Small intestine (tissue), 7 donors: Measurements from ENCODE around the gene RELN. TPM values are rescaled to one million over a fixed set of nuclear protein-coding genes. Genes with fewer than 3 reads are reported as not detected.
"Not testable (repeated sequence)": the region's sequence is repeated elsewhere in the genome, so short reads cannot be mapped to it uniquely, and the experiment has no call there.

ENCODE experiments used
- DNase-seq, 2 donors: peaks; one replicate each; pipeline versions ENCODE4 v3.0.0 to v3.0.0-alpha.2; 2013
- FAIRE-seq: peaks from 2 replicates; lab custom pipeline; 2012; peaks lifted over from hg19 to GRCh38; lab: Jason Lieb, UNC
- H3K27ac ChIP-seq, 3 donors: one replicate each; pipeline ENCODE4 v1.5.1; 2013; ENCODE audit warnings: low read length in 2 of 3, mild to moderate bottlenecking in 2 of 3, control low read depth in 1 of 3, inconsistent platforms in 1 of 3, low read depth in 1 of 3, moderate library complexity in 1 of 3
- H3K27me3 ChIP-seq, 3 donors: one replicate each; pipeline ENCODE4 v1.6.1; 2013; ENCODE audit warnings: low read length in 3 of 3, inconsistent platforms in 1 of 3; ENCODE audit not compliant: control insufficient read depth in 3 of 3, insufficient read depth in 3 of 3
- H3K36me3 ChIP-seq, 3 donors: one replicate each; pipeline ENCODE4 v1.6.1; 2013; ENCODE audit warnings: low read length in 3 of 3, inconsistent platforms in 1 of 3, low read depth in 1 of 3, mild to moderate bottlenecking in 1 of 3, moderate library complexity in 1 of 3; ENCODE audit not compliant: control insufficient read depth in 3 of 3, insufficient read depth in 2 of 3
- H3K4me1 ChIP-seq, 3 donors: one replicate each; pipeline ENCODE4 v1.6.1; 2013; ENCODE audit warnings: low read length in 2 of 3, inconsistent platforms in 1 of 3, low read depth in 1 of 3, mild to moderate bottlenecking in 1 of 3, moderate library complexity in 1 of 3; ENCODE audit not compliant: control insufficient read depth in 3 of 3, insufficient read depth in 2 of 3
- H3K4me3 ChIP-seq, 3 donors: one replicate each; pipeline ENCODE4 v1.5.1; 2013; ENCODE audit warnings: low read length in 3 of 3, control low read depth in 1 of 3, inconsistent platforms in 1 of 3, low read depth in 1 of 3, mild to moderate bottlenecking in 1 of 3, moderate library complexity in 1 of 3
- H3K9me3 ChIP-seq, 2 donors: one replicate each; pipeline ENCODE4 v1.6.1; 2013; ENCODE audit warnings: low read depth in 1 of 2, low read length in 1 of 2; ENCODE audit not compliant: control insufficient read depth in 2 of 2, insufficient read depth in 1 of 2
- WGBS, 3 donors: extraction: QIAGEN DNeasy Blood & Tissue Kit; methylation state at CpG; one replicate each; pipeline ENCODE4 v1.1.7; 2013; 5-methylcytosine and 5-hydroxymethylcytosine counted together
- polyA plus RNA-seq, 4 donors: library from polyadenylated mRNA; stranded (reverse) in 3 of 4; unstranded in 1 of 4; fragments of 200-250 nt in 3 of 4; fragments of 120-200 nt in 1 of 4; gene quantifications; one replicate each; pipeline versions ENCODE4 v1.2.1 to v1.2.3, GENCODE V29; 2013
- donor health status: healthy with polysubstance abuse.
- donor health status: control.
- donor health status: control.
- donor health status: Bipolar disorder and iron deficiency.
- donor health status: healthy.

RELN gene
- polyA plus RNA-seq, 4 donors, result 3.4 to 8.1 TPM; not detected in 2

- no peak overlapping the region for H3K27ac ChIP-seq
- no peaks in the 10 kb centered on the region for H3K9me3 ChIP-seq
- 85 to 92% (median 86%) methylated on average over 1 of the region's 1 CpG for WGBS, 3 donors
- H3K4me3 ChIP-seq, result no peak overlapping the region
- DNase-seq (no peak), FAIRE-seq (no peak)
- no peaks in the 10 kb centered on the region for H3K36me3 ChIP-seq
- no peaks in the 10 kb centered on the region for H3K27me3 ChIP-seq
- no peaks in the 10 kb centered on the region for H3K4me1 ChIP-seq
Observed at GRCh38 chr7:103823084-103823483, 166.4 kb downstream of the RELN start.

- H3K9me3 ChIP-seq, result no peaks in the 10 kb centered on the region
- FAIRE-seq (no peak), DNase-seq (no peak)
- no peak overlapping the region for H3K4me3 ChIP-seq
- no peaks in the 10 kb centered on the region for H3K27me3 ChIP-seq
- WGBS, 3 donors, result 59 to 73% (median 72%) methylated on average over 2 of the region's 2 CpGs
- no peaks in the 10 kb centered on the region for H3K36me3 ChIP-seq
- no peak overlapping the region for H3K27ac ChIP-seq
- no peaks in the 10 kb centered on the region for H3K4me1 ChIP-seq
Observed at GRCh38 chr7:103821092-103821491, 168.4 kb downstream of the RELN start.

GRCh38 chr7:103815972-103816371 is 173.5 kb downstream of the RELN start:
- H3K36me3 ChIP-seq, H3K9me3 ChIP-seq, FAIRE-seq, H3K4me1 ChIP-seq, DNase-seq, H3K27me3 ChIP-seq, H3K27ac ChIP-seq, H3K4me3 ChIP-seq: not testable (repeated sequence)
- WGBS, 3 donors, result 65 to 82% (median 81%) methylated on average over 5 of the region's 5 CpGs

GRCh38 chr7:103813970-103814369 is 175.5 kb downstream of the RELN start:
- no peak overlapping the region for H3K4me3 ChIP-seq
- no peaks in the 10 kb centered on the region for H3K36me3 ChIP-seq
- no peak overlapping the region for H3K27ac ChIP-seq
- H3K9me3 ChIP-seq, result peaks cover 0 to 3% of the 10 kb centered on the region in 2 donors
- WGBS, 3 donors, result 78 to 95% (median 93%) methylated on average over 2 of the region's 2 CpGs
- no peaks in the 10 kb centered on the region for H3K27me3 ChIP-seq
- FAIRE-seq (no peak), DNase-seq (no peak)
- H3K4me1 ChIP-seq, result no peaks in the 10 kb centered on the region

GRCh38 chr7:103811997-103812396 is 177.5 kb downstream of the RELN start:
- FAIRE-seq, result no peak
- H3K27me3 ChIP-seq, result no peaks in the 10 kb centered on the region
- peak overlapping the region in 1 of 3 donors; percentile 54 for H3K27ac ChIP-seq
- peak; percentile 23 to 92 for DNase-seq
- no peaks in the 10 kb centered on the region for H3K36me3 ChIP-seq
- H3K9me3 ChIP-seq, result peaks cover 0 to 4% of the 10 kb centered on the region in 2 donors
- H3K4me3 ChIP-seq, result no peak overlapping the region
- no peaks in the 10 kb centered on the region for H3K4me1 ChIP-seq
- 2 to 53% (median 18%) methylated on average over 2 of the region's 2 CpGs for WGBS, 3 donors

- H3K36me3 ChIP-seq, result no peaks in the 10 kb centered on the region
- H3K4me3 ChIP-seq, result no peak overlapping the region
- no peaks in the 10 kb centered on the region for H3K4me1 ChIP-seq
- no peaks in the 10 kb centered on the region for H3K27me3 ChIP-seq
- FAIRE-seq (no peak), DNase-seq (no peak)
- H3K27ac ChIP-seq, result no peak overlapping the region
- 58 to 64% (median 58%) methylated on average over 5 of the region's 5 CpGs for WGBS, 3 donors
- H3K9me3 ChIP-seq, result peaks cover 0 to 4% of the 10 kb centered on the region in 2 donors
Observed at GRCh38 chr7:103811290-103811689, 178.2 kb downstream of the RELN start.

- H3K4me1 ChIP-seq, result no peaks in the 10 kb centered on the region
- peak; percentile 38 to 71 for DNase-seq
- H3K27me3 ChIP-seq, result no peaks in the 10 kb centered on the region
- H3K27ac ChIP-seq, result peak overlapping the region in 1 of 3 donors; percentile 65
- FAIRE-seq, result no peak
- peaks cover 0 to 4% of the 10 kb centered on the region in 2 donors for H3K9me3 ChIP-seq
- H3K4me3 ChIP-seq, result no peak overlapping the region
- 43 to 45% (median 44%) methylated on average over 11 of the region's 11 CpGs for WGBS, 3 donors
- no peaks in the 10 kb centered on the region for H3K36me3 ChIP-seq
Observed at GRCh38 chr7:103810112-103810744, 179.2 kb downstream of the RELN start.

- H3K4me3 ChIP-seq, result no peak overlapping the region
- H3K4me1 ChIP-seq, result no peaks in the 10 kb centered on the region
- 59 to 63% (median 61%) methylated on average over 6 of the region's 6 CpGs for WGBS, 3 donors
- no peaks in the 10 kb centered on the region for H3K36me3 ChIP-seq
- peak; percentile 4 to 49 for DNase-seq
- H3K9me3 ChIP-seq, result peaks cover 0 to 4% of the 10 kb centered on the region in 2 donors
- H3K27me3 ChIP-seq, result no peaks in the 10 kb centered on the region
- FAIRE-seq, result no peak
- peak overlapping the region in 1 of 3 donors; percentile 65 for H3K27ac ChIP-seq
Observed at GRCh38 chr7:103809229-103809994, 180.0 kb downstream of the RELN start.
